Activated CD4-positive, alpha-beta T cell treated with anti-CD3 and anti-CD28 coated beads for 1 hour (primary cell): ENCODE measurements around the gene MYH1.

Experiments used
- DNase-seq: peaks from one replicate; pipeline ENCODE4 v3.0.0-alpha.2; 2020

MYH1 gene

DNA sequence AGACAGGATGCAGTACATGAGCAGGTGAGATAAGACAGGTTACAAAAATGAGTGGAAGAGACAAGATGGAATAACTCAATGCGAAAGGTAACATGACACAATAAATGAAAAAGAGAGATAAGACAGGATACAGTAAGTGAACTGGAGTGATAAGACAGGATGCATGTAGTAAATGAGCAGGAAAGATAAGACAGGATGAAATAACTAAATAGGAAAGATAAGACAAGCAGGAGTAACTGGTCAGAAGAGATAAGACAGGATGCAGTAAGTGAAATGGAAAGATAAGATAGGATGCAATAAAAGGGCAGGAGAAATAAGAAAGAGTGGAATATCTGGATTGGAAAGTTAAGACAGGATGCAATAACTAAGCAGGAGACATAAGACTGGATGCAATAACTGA, 40.6 kb downstream of the MYH1 start:
- no peak for DNase-seq

DNA sequence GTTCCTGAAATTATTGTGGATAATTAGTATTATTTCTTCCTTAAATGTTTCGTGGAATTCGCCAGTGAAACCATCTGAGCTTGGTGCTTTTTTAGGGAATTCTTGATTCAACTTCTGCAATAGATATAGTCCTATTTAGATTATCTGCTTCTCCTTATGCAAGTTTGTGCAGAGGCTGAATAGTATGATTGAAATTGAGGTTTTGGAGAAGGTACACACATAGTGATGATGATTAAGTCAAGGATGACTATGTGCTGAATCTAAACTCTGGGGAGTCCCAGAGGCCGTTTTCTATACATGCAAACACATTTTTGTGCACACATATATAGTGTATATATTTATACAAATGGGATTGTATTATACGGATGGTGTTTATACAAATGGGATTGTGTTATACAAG, 43.8 kb downstream of the MYH1 start:
- no peak for DNase-seq

- DNase-seq: no peak
Observed at GRCh38 chr17:10471858-10472257, 46.5 kb downstream of the MYH1 start.

GRCh38 chr17:10469459-10469858, 48.9 kb downstream of the MYH1 start, which contains the start of gene MYH4:
MYH4 (minus strand) TSS chr17:10469559; CDS start chr17:10466745, 2,814 bp downstream.
- DNase-seq: no peak

GRCh38 chr17:10463402-10463801, 54.9 kb downstream of the MYH1 start:
- no peak for DNase-seq

DNA sequence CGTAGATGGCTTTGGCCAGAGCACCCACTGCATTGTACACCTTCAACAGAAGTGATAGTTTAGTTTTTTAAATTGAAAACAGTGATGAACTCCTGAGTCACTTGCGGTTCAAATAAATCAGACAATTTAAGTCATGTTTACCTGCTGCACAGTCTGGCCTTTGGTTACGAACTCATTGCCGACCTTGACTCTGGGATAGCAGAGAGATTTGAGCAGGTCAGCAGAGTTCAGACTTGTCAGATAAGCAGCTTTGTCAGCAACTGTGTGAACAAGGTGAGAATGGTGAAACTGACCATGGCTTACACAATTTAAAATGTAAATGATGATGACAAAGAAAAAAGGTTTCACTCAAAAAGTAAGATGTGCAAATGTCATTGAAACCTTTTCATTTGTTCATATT, 58.3 kb downstream of the MYH1 start:
- no peak for DNase-seq

DNA sequence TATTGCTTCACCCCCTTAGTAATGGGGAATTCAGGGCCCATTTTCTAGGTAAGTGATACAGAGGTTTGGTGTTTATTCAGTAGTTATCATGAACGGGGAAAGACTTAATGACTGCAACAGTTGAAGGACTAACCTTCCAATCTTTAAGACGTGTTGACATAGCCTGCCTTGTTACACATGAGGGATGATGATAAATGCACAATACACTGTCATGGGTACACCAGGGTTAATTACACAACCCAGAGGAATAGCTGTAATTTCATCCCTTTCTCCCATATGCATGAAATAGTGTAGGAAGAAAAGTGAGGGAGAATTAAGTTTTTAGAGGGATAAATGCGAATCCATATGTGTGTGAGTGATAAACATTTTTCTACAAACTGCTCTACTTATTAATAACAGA, 59.6 kb downstream of the MYH1 start:
- DNase-seq: no peak

GRCh38 chr17:10457952-10458351, 60.4 kb downstream of the MYH1 start:
- no peak for DNase-seq

DNA sequence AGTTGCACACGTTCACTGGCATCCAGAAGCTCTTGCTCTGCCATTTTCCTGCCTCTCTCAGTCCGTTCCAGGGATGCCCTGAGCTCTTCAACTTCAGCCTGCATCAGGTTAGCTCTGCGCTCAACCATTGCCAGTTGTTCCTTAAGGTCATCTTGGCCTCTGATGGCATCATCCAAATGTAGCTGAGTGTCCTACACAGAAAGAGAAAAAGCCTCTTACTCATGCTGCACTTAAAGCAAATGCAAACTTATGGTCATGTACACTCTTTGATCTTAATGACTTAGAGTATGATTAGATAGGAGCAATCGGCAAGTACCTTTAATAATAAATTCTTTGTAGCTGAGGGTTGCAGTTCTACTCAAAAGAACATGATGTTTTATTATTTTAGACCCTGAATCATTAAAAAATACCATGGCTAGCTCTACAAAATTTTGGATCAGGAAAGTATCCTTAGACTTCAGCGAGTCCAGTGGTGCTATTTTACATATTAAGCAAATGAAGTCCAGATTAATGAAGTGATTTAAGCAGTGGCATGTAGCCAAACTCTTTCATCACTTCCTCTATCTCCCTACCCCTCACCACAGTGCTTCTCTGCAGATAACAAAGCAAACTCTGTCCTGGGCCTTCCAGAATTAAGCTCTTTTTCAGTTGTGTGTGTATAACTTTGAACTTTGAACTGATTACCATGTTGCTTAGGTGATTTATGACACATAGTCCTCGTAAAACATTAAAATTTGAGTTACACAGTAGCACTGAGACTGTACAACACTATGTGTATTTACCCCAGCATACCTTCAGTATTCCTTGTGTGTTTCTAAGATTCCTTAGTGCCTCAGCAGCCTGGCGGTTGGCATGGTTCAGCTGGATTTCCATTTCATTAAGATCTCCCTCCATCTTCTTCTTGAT, 71.1 kb downstream of the MYH1 start:
- DNase-seq: no peak
